Nephron (organoid): Measurements from ENCODE around the gene PRKG1.
A peak's percentile ranks its signal among the peaks of the same experiment; 100 is the strongest.

ENCODE experiments used
- H3K27ac Mint-ChIP-seq, 3 experiments: 2 replicates each; pipeline ENCODE4 v1.8.0; 2020; ENCODE audit warnings: mixed read lengths in 3 of 3, mild to moderate bottlenecking in 2 of 3, moderate library complexity in 1 of 3
- H3K27me3 Mint-ChIP-seq: 2 replicates; pipeline ENCODE4 v1.8.0; 2021; ENCODE audit warnings: low read depth, mild to moderate bottlenecking, moderate library complexity, mixed read lengths
- H3K36me3 Mint-ChIP-seq: 2 replicates; pipeline ENCODE4 v1.8.0; 2020; ENCODE audit warnings: low read depth, mixed read lengths
- H3K4me1 Mint-ChIP-seq: 2 replicates; pipeline ENCODE4 v1.8.0; 2020; ENCODE audit warnings: mixed read lengths
- H3K4me3 Mint-ChIP-seq, 3 experiments: 2 replicates each; pipeline ENCODE4 v1.8.0; 2020; ENCODE audit warnings: mild to moderate bottlenecking in 3 of 3, mixed read lengths in 3 of 3, moderate library complexity in 2 of 3
- H3K9me3 Mint-ChIP-seq: 2 replicates; pipeline ENCODE4 v1.8.0; 2020; ENCODE audit warnings: mixed read lengths
- TF ChIP-seq, protein P1 (sequence below), 3 experiments: fragments of 200-600 bp; sonication (generic); IDR thresholded peaks; one replicate each; pipeline ENCODE4 v1.5.0; 2021; ENCODE audit warnings: antibody characterized with exemption in 3 of 3; ENCODE audit not compliant: unreplicated experiment in 3 of 3

PRKG1 gene

DNA sequence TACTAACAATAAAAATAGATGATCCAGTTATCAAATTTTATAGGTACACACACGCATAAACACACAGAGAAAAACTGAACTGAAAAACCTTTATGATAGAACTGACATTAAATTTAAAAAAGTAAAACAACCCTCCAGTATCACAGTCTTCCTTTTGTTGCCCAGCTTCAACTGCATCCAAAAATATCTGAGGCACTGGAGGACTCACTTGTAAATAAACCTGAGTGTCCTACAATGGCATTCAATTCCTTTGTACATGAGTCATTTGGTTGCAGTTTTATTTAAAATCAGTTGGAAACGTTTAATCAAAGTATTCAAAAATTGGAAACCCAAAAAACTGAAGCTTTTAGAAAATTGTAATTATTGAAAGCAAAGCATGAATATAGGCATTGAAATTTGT is 890.3 kb downstream of the PRKG1 start:
- TF ChIP-seq, protein P1, sequence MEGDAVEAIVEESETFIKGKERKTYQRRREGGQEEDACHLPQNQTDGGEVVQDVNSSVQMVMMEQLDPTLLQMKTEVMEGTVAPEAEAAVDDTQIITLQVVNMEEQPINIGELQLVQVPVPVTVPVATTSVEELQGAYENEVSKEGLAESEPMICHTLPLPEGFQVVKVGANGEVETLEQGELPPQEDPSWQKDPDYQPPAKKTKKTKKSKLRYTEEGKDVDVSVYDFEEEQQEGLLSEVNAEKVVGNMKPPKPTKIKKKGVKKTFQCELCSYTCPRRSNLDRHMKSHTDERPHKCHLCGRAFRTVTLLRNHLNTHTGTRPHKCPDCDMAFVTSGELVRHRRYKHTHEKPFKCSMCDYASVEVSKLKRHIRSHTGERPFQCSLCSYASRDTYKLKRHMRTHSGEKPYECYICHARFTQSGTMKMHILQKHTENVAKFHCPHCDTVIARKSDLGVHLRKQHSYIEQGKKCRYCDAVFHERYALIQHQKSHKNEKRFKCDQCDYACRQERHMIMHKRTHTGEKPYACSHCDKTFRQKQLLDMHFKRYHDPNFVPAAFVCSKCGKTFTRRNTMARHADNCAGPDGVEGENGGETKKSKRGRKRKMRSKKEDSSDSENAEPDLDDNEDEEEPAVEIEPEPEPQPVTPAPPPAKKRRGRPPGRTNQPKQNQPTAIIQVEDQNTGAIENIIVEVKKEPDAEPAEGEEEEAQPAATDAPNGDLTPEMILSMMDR (IDR thresholded peaks at IDR 0.05; ENCODE audit: unreplicated experiment in 3 of 3) = no peak
- Mint-ChIP-seq H3K9me3 (peaks cover 4% of the 10 kb centered on the region), H3K4me3 (no peak overlapping the region), H3K27me3 (no peaks in the 10 kb centered on the region), H3K4me1 (peaks cover 32% of the 10 kb centered on the region), H3K27ac (no peak overlapping the region), H3K36me3 (no peaks in the 10 kb centered on the region)

DNA sequence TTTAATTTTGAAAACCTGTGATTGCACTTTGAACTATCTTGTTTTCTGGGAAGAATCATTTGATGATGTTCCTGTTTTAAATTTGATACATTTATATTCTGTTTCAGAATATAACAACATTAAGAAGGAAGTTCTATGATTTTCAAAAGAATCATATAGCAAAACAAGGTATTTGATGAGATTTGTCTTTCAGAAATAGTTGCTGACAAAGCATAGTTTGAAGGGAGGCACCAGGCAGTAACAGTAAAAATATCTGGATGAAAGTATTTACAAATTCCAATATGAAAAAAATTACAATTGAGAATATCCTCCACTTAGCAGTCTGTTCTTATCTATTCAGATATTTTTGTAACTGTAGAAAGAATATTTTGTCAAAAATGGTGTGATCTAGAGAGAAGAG is 891.2 kb downstream of the PRKG1 start:
- Mint-ChIP-seq H3K9me3 (peaks cover 4% of the 10 kb centered on the region), H3K27ac (no peak overlapping the region), H3K36me3 (no peaks in the 10 kb centered on the region), H3K27me3 (no peaks in the 10 kb centered on the region), H3K4me3 (no peak overlapping the region), H3K4me1 (peaks cover 31% of the 10 kb centered on the region)
- TF ChIP-seq, protein P1 (IDR thresholded peaks at IDR 0.05; ENCODE audit: unreplicated experiment in 3 of 3) = no peak

DNA sequence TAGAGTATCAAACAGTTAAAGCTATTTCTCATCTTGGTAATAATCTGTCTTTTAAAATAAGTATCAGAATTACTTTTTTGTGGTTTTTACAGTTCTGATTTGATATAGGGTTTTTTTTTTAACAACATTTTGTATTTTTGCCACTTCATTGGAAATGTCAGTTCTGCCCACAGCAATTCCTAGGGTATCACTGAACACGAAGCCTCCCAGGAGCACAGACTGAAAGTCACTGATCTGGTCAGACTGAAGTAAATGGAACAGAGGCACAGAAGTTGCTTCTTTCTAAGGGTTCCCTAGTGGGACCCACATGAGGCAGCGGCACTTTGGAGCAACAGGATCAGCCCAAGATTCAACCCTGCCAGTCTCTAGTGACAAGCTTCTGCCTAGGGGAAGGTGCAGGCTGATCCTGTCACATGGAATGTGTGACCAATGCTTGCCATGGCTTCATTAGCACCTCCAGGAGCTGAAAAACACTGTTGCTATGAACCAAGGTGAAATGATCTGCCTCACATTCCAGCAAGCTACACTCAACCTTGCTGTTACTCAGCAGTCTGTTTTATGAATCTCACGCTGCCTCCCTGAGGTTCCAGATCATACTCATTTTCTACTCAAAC is 898.6 kb downstream of the PRKG1 start:
- Mint-ChIP-seq H3K27me3 (no peaks in the 10 kb centered on the region), H3K36me3 (no peaks in the 10 kb centered on the region), H3K9me3 (peaks cover under 1% of the 10 kb centered on the region), H3K4me3 (no peak overlapping the region), H3K27ac (no peak overlapping the region), H3K4me1 (no peaks in the 10 kb centered on the region)
- TF ChIP-seq, protein P1 (IDR thresholded peaks at IDR 0.05; ENCODE audit: unreplicated experiment in 3 of 3) = no peak

DNA sequence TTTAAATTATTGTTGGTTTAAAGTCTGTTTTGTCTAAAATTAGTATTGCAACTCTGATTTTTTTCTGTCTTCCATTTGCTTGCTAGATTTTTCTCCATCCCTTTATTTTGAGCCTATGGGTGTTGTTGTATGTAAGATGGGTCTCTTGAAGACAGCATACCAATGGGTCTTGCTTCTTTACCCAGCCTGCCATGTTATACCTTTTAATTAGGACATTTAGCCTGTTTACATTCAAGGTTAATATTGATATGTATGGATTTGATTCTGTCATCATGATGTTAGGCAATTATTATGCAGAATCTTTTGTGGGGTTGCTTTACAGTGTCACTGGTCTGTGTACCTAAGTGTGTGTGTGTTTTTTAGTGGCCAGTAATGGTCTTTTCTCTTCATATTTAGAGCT is 906.5 kb downstream of the PRKG1 start:
- Mint-ChIP-seq H3K36me3 (no peaks in the 10 kb centered on the region), H3K27me3 (no peaks in the 10 kb centered on the region), H3K27ac (no peak overlapping the region), H3K4me1 (peaks cover 19% of the 10 kb centered on the region), H3K4me3 (no peak overlapping the region), H3K9me3 (peaks cover 26% of the 10 kb centered on the region)
- TF ChIP-seq, protein P1 (IDR thresholded peaks at IDR 0.05; ENCODE audit: unreplicated experiment in 3 of 3) = no peak

DNA sequence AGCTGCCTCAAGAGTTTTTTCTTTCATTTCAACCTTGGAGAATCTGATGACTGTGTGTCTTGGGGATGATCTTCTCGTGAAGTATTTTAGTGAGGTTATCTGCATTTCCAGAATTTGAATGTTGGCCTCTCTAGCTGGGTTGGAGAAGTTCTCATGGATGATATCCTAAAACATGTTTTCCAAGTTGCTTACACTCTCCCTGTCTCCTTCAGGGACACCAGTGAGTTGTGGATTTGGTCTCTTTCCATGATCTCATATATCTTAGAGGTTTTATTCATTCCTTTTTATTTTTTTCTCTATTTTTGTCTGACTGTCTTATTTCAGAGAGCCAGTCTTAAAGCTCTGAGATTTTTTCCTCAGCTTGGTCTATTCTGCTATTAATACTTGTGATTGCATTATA is 907.4 kb downstream of the PRKG1 start:
- H3K36me3 Mint-ChIP-seq = no peaks in the 10 kb centered on the region
- peaks cover 25% of the 10 kb centered on the region for H3K4me1 Mint-ChIP-seq
- H3K4me3 Mint-ChIP-seq = peak overlapping the region in 1 of 3 experiments; percentile 12
- H3K9me3 Mint-ChIP-seq = peaks cover 26% of the 10 kb centered on the region
- no peaks in the 10 kb centered on the region for H3K27me3 Mint-ChIP-seq
- TF ChIP-seq, protein P1 (IDR thresholded peaks at IDR 0.05; ENCODE audit: unreplicated experiment in 3 of 3) = no peak
- H3K27ac Mint-ChIP-seq = peak overlapping the region in 2 of 3 experiments; percentile 65 to 70

DNA sequence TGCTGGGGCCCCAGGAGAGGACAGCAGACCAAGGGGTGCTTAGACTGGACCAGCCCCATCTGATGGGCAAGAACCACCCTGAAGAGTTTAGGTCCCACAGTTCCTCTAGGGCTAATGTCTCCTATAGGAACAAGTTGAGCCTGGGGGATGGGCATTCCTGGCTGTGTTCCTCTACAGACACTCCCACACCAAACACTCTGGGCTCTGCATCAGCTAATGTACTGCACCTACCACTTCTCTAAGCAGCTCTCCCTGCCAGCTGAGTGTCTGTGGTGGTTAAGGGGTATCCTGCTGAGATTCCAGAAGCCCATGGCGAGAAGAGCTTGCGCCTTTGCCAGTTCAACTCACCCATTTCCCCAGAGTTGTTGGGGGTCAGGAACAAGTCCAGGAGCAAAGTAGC is 909.2 kb downstream of the PRKG1 start:
- TF ChIP-seq, protein P1 (IDR thresholded peaks at IDR 0.05; ENCODE audit: unreplicated experiment in 3 of 3) = no peak
- no peak overlapping the region for H3K27ac Mint-ChIP-seq
- H3K4me3 Mint-ChIP-seq = no peak overlapping the region
- H3K27me3 Mint-ChIP-seq = no peaks in the 10 kb centered on the region
- peaks cover 22% of the 10 kb centered on the region for H3K9me3 Mint-ChIP-seq
- H3K36me3 Mint-ChIP-seq = no peaks in the 10 kb centered on the region
- H3K4me1 Mint-ChIP-seq = peaks cover 36% of the 10 kb centered on the region
